Central memory CD8-positive, alpha-beta T cell (primary cell): ENCODE measurements around the gene MOG.
A peak's percentile ranks its signal among the peaks of the same experiment; 100 is the strongest.

ENCODE experiments used
- ATAC-seq: fragments of 150-1000 bp; cut with Tn5 transposase; replicated peaks from 2 replicates; pipeline ENCODE4 v1.10.0; 2022; ENCODE audit warnings: mild to moderate bottlenecking, moderate FRiP score, moderate number of reproducible peaks; ENCODE audit not compliant: poor library complexity, severe bottlenecking; ENCODE audit errors: extremely low read depth
- DNase-seq, 2 donors: peaks; one replicate each; pipeline ENCODE4 v3.0.0; 2021; ENCODE audit warnings: low spot score in 2 of 2
- H3K27ac Mint-ChIP-seq: one replicate; pipeline ENCODE4 v1.8.0; 2022; ENCODE audit warnings: low read depth, mild to moderate bottlenecking, moderate library complexity, mixed read lengths
- H3K27me3 Mint-ChIP-seq: one replicate; pipeline ENCODE4 v1.8.0; 2022; ENCODE audit warnings: mixed read lengths
- H3K36me3 Mint-ChIP-seq: one replicate; pipeline ENCODE4 v1.8.0; 2022; ENCODE audit warnings: mild to moderate bottlenecking, moderate library complexity, mixed read lengths; ENCODE audit not compliant: insufficient read depth
- H3K4me1 Mint-ChIP-seq: one replicate; pipeline ENCODE4 v1.8.0; 2022; ENCODE audit warnings: mixed read lengths
- H3K4me3 Mint-ChIP-seq: one replicate; pipeline ENCODE4 v1.8.0; 2022; ENCODE audit warnings: mild to moderate bottlenecking, moderate library complexity, mixed read lengths
- H3K9me3 Mint-ChIP-seq: one replicate; pipeline ENCODE4 v1.8.0; 2022; ENCODE audit warnings: mixed read lengths

The MOG gene

DNA sequence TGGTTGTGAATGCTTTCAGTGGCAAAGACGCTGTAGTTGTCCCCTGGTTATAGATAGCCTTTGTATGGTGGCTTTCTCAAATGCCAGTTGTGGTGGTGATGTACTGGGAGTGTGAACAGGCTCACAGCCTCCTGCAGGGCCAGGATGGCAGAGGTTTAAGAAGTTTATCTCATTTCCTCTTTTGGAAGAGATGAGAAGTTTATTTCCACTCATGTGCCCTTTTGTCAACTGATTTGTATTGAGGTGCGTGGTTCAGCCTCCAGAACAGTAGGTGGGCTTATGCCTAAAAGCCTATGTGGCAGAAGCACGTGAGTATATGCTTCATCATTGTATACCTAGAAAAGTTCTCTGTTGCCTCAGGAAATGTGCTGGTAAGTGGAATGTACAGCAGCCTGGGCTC, 37.7 kb downstream of the MOG start:
- Mint-ChIP-seq H3K27ac (no peak overlapping the region), H3K4me1 (no peaks in the 10 kb centered on the region), H3K4me3 (no peak overlapping the region), H3K27me3 (peaks cover 27% of the 10 kb centered on the region), H3K36me3 (no peaks in the 10 kb centered on the region), H3K9me3 (no peaks in the 10 kb centered on the region)
- no peak for ATAC-seq
- no peak for DNase-seq

GRCh38 chr6:29696147-29697125, 39.5 kb downstream of the MOG start:
- Mint-ChIP-seq H3K9me3 (no peaks in the 10 kb centered on the region), H3K4me1 (no peaks in the 10 kb centered on the region), H3K36me3 (no peaks in the 10 kb centered on the region), H3K27ac (no peak overlapping the region), H3K27me3 (peaks cover 42% of the 10 kb centered on the region), H3K4me3 (no peak overlapping the region)
- no peak for ATAC-seq
- DNase-seq, result no peak

DNA sequence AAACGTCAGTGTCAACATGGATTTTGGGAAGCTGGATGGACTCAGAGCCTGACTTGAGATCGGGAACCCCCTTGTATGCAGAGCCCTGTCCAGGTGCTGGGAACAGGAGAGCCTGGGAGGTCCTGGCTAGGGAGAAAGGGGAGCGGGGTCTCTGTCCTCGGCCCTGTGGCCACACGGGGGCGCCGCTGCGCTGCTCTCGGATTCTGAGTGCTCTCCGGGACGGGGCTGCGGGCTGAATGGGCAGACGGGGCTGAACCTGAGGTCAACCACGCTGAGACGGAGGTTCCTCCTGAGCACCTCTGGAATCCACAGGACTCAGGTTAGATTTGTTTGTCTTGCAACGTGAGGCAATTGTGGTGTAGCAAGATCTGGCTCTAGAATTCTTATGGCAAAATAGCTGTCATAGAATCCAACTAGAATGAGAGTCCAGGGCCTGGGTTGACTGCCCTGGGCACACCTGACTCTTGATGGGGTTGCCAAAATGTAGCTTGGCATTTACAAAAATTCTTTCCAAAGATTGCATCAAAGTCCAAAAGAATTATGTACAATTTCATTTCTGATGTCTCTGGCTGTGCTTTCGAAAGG, 45.7 kb downstream of the MOG start:
- DNase-seq (peak; percentile 46 to 73), ATAC-seq (peak; percentile 65)
- H3K4me1 Mint-ChIP-seq, result peaks cover 27% of the 10 kb centered on the region
- no peaks in the 10 kb centered on the region for H3K36me3 Mint-ChIP-seq
- peaks cover 44% of the 10 kb centered on the region for H3K27me3 Mint-ChIP-seq
- no peaks in the 10 kb centered on the region for H3K9me3 Mint-ChIP-seq
- H3K4me3 Mint-ChIP-seq, result no peak overlapping the region
- no peak overlapping the region for H3K27ac Mint-ChIP-seq

DNA sequence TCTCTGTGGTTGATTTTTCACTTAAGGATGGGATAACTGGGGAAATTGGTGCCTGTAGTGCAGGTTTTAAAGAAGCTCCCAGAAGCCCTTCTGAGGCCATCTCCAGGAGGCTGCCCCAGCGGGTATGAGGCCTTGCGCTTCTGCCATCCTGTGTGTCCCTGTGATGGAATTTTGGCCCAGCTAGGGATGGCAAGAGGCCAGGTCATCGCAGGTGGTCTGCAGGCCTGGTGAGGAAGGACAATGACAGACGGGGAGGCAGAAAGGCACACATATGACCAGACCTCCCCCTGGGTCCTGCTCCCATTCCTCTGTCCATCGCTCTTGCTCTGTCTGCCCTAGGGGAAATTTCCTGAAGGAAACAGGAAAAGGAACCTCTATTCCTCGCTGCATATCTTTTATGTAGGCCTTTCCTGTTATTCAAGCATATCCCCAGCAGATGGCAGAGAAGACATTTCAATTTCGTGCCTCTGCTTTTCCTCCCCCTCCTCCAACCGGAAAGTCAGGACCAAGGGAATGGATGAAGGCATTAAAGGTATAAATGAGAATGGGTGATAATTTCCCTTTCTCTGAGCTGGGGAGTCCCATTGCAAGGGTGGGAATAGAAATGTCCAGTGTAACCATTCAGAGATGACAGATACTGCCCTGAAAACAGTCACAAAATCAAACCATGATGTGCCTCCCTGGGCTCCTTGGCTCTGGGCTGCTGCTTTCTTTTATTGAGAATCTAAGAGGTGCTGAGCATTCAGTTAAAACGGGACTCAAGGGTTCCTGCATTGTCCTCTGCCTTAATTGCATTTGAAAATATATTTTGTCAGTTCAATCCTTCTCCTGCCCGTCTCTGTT, 48.7 kb downstream of the MOG start:
- Mint-ChIP-seq H3K4me1 (peaks cover 54% of the 10 kb centered on the region), H3K27ac (peak overlapping the region; percentile 67), H3K27me3 (peaks cover 17% of the 10 kb centered on the region), H3K36me3 (peaks cover 1% of the 10 kb centered on the region), H3K4me3 (no peak overlapping the region), H3K9me3 (no peaks in the 10 kb centered on the region)
- DNase-seq (no peak), ATAC-seq (no peak)

GRCh38 chr6:29708432-29709179, 51.7 kb downstream of the MOG start:
- peak; percentile 94 for ATAC-seq
- Mint-ChIP-seq H3K27ac (peak overlapping the region; percentile 44), H3K36me3 (peaks cover 1% of the 10 kb centered on the region), H3K4me1 (peaks cover 66% of the 10 kb centered on the region), H3K27me3 (no peaks in the 10 kb centered on the region), H3K9me3 (no peaks in the 10 kb centered on the region), H3K4me3 (peak overlapping the region; percentile 69)
- peak; percentile 48 to 81 for DNase-seq

DNA sequence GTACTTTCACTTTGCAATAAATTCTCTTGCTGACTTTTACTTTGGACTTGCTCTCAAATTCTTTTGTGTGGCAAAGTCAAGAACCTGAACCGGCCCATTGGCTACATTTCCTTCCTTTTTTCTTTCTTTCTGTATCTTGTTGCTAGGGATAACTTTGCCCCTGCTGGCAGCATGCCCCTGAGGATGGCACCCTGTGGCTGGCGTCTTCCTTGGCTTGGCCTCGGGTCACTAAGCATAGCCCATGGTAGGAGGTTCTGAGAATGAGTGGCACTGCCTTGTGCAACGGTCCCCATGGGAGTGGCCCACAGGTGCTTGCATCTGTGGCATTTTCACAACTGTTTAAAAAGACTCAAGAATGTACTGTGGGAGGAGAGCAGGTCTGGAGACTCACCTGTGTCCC, 52.3 kb downstream of the MOG start:
- Mint-ChIP-seq H3K27me3 (no peaks in the 10 kb centered on the region), H3K9me3 (no peaks in the 10 kb centered on the region), H3K4me1 (peaks cover 66% of the 10 kb centered on the region), H3K36me3 (peaks cover 1% of the 10 kb centered on the region), H3K4me3 (peak overlapping the region; percentile 69), H3K27ac (peak overlapping the region; percentile 44)
- no peak for DNase-seq
- ATAC-seq, result peak; percentile 1

DNA sequence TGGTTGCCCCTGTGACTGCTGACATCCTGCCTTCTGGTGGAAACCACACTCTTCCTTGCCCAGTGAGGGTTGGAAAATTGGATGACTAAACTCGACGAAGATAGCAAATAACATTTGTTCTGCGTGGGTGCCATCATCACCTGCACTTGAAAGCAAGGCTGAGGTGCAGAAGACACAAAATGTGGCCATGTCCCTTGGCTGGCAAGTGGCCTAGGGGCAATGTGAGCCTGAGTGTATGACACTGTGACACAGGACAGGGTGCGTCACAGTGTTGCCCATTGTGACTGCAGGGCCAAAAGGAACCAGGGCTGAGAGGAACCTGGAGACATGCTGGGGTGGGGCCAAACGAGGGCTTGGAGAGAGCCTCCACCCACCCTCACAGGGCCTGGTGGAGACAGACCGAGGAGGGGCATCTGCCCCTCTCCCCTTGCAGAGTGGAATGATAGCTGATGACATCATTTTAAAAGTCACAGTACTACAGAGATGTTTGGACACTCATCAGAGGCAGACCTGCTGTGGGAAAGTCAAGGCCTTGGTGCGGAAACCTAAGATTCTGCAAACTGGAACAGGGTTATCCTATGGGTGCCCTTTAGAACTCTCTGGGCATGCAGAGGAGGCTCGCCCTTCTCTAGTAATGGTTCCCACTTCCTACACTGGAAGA, 53.5 kb downstream of the MOG start:
- ATAC-seq (no peak), DNase-seq (no peak)
- H3K27ac Mint-ChIP-seq, result peak overlapping the region; percentile 82
- peaks cover 66% of the 10 kb centered on the region for H3K4me1 Mint-ChIP-seq
- no peaks in the 10 kb centered on the region for H3K27me3 Mint-ChIP-seq
- peak overlapping the region; percentile 69 for H3K4me3 Mint-ChIP-seq
- H3K36me3 Mint-ChIP-seq, result peaks cover 1% of the 10 kb centered on the region
- no peaks in the 10 kb centered on the region for H3K9me3 Mint-ChIP-seq

GRCh38 chr6:29720863-29721262, 64.0 kb downstream of the MOG start:
- DNase-seq, result no peak
- peaks cover 33% of the 10 kb centered on the region for H3K4me1 Mint-ChIP-seq

More at GRCh38 chr6:29720863-29721262, 64.0 kb downstream of the MOG start:
- Mint-ChIP-seq H3K4me3 (no peak overlapping the region), H3K9me3 (no peaks in the 10 kb centered on the region), H3K27ac (no peak overlapping the region), H3K27me3 (no peaks in the 10 kb centered on the region), H3K36me3 (peaks cover 40% of the 10 kb centered on the region)
- ATAC-seq, result no peak
